H1 (cell line): ENCODE results near the gene ALG2. TPM values are rescaled to one million over a fixed set of nuclear protein-coding genes. Genes with fewer than 3 reads are reported as not detected.

Experiments used
- CTCF ChIA-PET: fragments of 300-600 bp; sonication (Branson Sonifier 250); formaldehyde crosslinking; loops from one replicate; lab custom pipeline; 2021; ENCODE audit not compliant: partially characterized antibody; lab: Charles Lee
- POLR2A ChIA-PET: fragments of 300-600 bp; sonication (Branson Sonifier 250); formaldehyde crosslinking; loops from one replicate; lab custom pipeline; 2021; ENCODE audit warnings: inconsistent platforms; ENCODE audit not compliant: partially characterized antibody; lab: Charles Lee
- DNase-seq, 2 experiments: peaks; one replicate each; pipeline versions ENCODE4 v3.0.0 to v3.0.0-alpha.2; 2010 to 2022; ENCODE audit warnings: low spot score in 2 of 2, low read depth in 1 of 2, mixed read lengths in 1 of 2
- FAIRE-seq: peaks from 2 replicates; lab custom pipeline; 2011; peaks lifted over from hg19 to GRCh38; lab: Jason Lieb, UNC
- H2AFZ ChIP-seq: 2 replicates; pipeline ENCODE4 v1.8.1; 2012; ENCODE audit warnings: low read length, inconsistent platforms
- H2AK5ac ChIP-seq: 2 replicates; pipeline ENCODE4 v1.6.1; 2013; ENCODE audit warnings: low read depth, low read length
- H2BK120ac ChIP-seq: replicated peaks from 2 replicates; pipeline ENCODE3; 2013; ENCODE audit warnings: low read depth, low read length, inconsistent platforms
- H2BK12ac ChIP-seq: 2 replicates; pipeline ENCODE4 v1.6.1; 2013; ENCODE audit warnings: low read depth, low read length
- H2BK15ac ChIP-seq: 2 replicates; pipeline ENCODE4 v1.6.1; 2013; ENCODE audit warnings: low read length
- H2BK20ac ChIP-seq: 2 replicates; pipeline ENCODE4 v1.6.1; 2013; ENCODE audit warnings: low read length
- H2BK5ac ChIP-seq: 2 replicates; pipeline ENCODE4 v1.6.1; 2013; ENCODE audit warnings: low read depth, low read length
- H3K14ac ChIP-seq: 2 replicates; pipeline ENCODE4 v1.6.1; 2013; ENCODE audit warnings: inconsistent platforms; ENCODE audit not compliant: insufficient read length
- H3K18ac ChIP-seq: 2 replicates; pipeline ENCODE4 v1.6.1; 2013; ENCODE audit warnings: low read length; ENCODE audit errors: extremely low read depth
- H3K23ac ChIP-seq: 2 replicates; pipeline ENCODE4 v1.6.1; 2013; ENCODE audit warnings: inconsistent platforms; ENCODE audit not compliant: insufficient read length
- H3K23me2 ChIP-seq: 2 replicates; pipeline ENCODE4 v1.6.1; 2013; ENCODE audit warnings: low read depth, low read length
- H3K27ac ChIP-seq: 2 replicates; pipeline ENCODE4 v1.6.1; 2011; ENCODE audit warnings: low read depth, low read length, inconsistent platforms
- H3K27me3 ChIP-seq, 4 experiments: replicated peaks in 1 of 4; 1 replicate in 1 of 4; 2 replicates in 3 of 4; pipeline versions ENCODE4 v1.6.1 to v1.8.1; 2011 to 2013; ENCODE audit warnings: low read length in 3 of 4, mild to moderate bottlenecking in 3 of 4, inconsistent platforms in 2 of 4, mixed read lengths in 2 of 4, moderate library complexity in 1 of 4; ENCODE audit not compliant: control insufficient read depth in 3 of 4, insufficient read depth in 3 of 4; ENCODE audit errors: extremely low read depth in 1 of 4
- H3K36me3 ChIP-seq, 4 experiments: 2 replicates each; pipeline versions ENCODE4 v1.6.1 to v1.8.1; 2011 to 2013; ENCODE audit warnings: mild to moderate bottlenecking in 4 of 4, low read length in 3 of 4, moderate library complexity in 2 of 4, control low read depth in 1 of 4, inconsistent platforms in 1 of 4; ENCODE audit not compliant: insufficient read depth in 4 of 4, control insufficient read depth in 2 of 4
- H3K4ac ChIP-seq: replicated peaks from 2 replicates; pipeline ENCODE3; 2013; ENCODE audit warnings: low read length, low read depth, mixed read lengths, inconsistent platforms; ENCODE audit not compliant: insufficient read length
- H3K4me1 ChIP-seq, 4 experiments: replicated peaks in 1 of 4; 1 replicate in 1 of 4; 2 replicates in 3 of 4; pipeline versions ENCODE4 v1.6.1 to v1.8.1; 2011 to 2013; ENCODE audit warnings: low read length in 3 of 4, inconsistent platforms in 2 of 4, mixed read lengths in 1 of 4; ENCODE audit not compliant: insufficient read depth in 4 of 4, control insufficient read depth in 3 of 4
- H3K4me2 ChIP-seq, 2 experiments: 2 replicates each; pipeline versions ENCODE4 v1.6.1 to v1.8.1; 2011 to 2013; ENCODE audit warnings: low read depth in 2 of 2, low read length in 2 of 2, control low read depth in 1 of 2, inconsistent platforms in 1 of 2, mild to moderate bottlenecking in 1 of 2; ENCODE audit not compliant: insufficient read depth in 1 of 2
- H3K4me3 ChIP-seq, 4 experiments: fragments of 200-600, 300-600 bp in 1 of 4; sonication (generic), shearing (Covaris generic), sonication (Bioruptor Twin) in 1 of 4; 2 replicates each; pipeline versions ENCODE4 v1.5.1 to v1.8.1; 2011 to 2016; ENCODE audit warnings: low read length in 4 of 4, low read depth in 3 of 4, control low read depth in 2 of 4, inconsistent platforms in 2 of 4, mild to moderate bottlenecking in 2 of 4, mixed read lengths in 1 of 4, moderate library complexity in 1 of 4; ENCODE audit not compliant: insufficient read depth in 2 of 4; ENCODE audit errors: extremely low read depth in 1 of 4
- H3K56ac ChIP-seq: replicated peaks from 2 replicates; pipeline ENCODE3; 2013; ENCODE audit warnings: low read depth, mild to moderate bottlenecking, mixed read lengths, low read length, inconsistent platforms; ENCODE audit not compliant: insufficient read length
- H3K79me1 ChIP-seq: 2 replicates; pipeline ENCODE4 v1.6.1; 2013; ENCODE audit warnings: low read depth, low read length, control low read depth
- H3K79me2 ChIP-seq, 2 experiments: 2 replicates each; pipeline versions ENCODE4 v1.6.1 to v1.8.1; 2012 to 2013; ENCODE audit warnings: low read length in 2 of 2, mild to moderate bottlenecking in 2 of 2, inconsistent platforms in 1 of 2; ENCODE audit not compliant: insufficient read depth in 2 of 2, control insufficient read depth in 1 of 2
- H3K9ac ChIP-seq, 4 experiments: replicated peaks in 1 of 4; 1 replicate in 1 of 4; 2 replicates in 3 of 4; pipeline versions ENCODE4 v1.6.1 to v1.8.1; 2011 to 2013; ENCODE audit warnings: low read depth in 3 of 4, low read length in 3 of 4, control low read depth in 2 of 4, mild to moderate bottlenecking in 2 of 4, moderate library complexity in 2 of 4, inconsistent platforms in 1 of 4; ENCODE audit errors: extremely low read depth in 1 of 4
- H3K9me3 ChIP-seq, 2 experiments: 2 replicates each; pipeline versions ENCODE4 v1.6.1 to v1.8.1; 2012 to 2013; ENCODE audit warnings: mild to moderate bottlenecking in 2 of 2, moderate library complexity in 2 of 2, control low read depth in 1 of 2, inconsistent platforms in 1 of 2, low read depth in 1 of 2, low read length in 1 of 2, mixed read lengths in 1 of 2; ENCODE audit not compliant: insufficient read depth in 2 of 2
- H4K20me1 ChIP-seq, 2 experiments: replicated peaks in 1 of 2; 2 replicates each; pipeline versions ENCODE3 to v1.8.1; 2011 to 2013; ENCODE audit warnings: inconsistent platforms in 2 of 2, low read length in 2 of 2, mild to moderate bottlenecking in 1 of 2; ENCODE audit not compliant: insufficient read depth in 2 of 2, control insufficient read depth in 1 of 2
- H4K5ac ChIP-seq: 2 replicates; pipeline ENCODE4 v1.6.1; 2013; ENCODE audit warnings: low read length, low read depth, mixed read lengths, inconsistent platforms; ENCODE audit not compliant: insufficient read length
- H4K8ac ChIP-seq: 2 replicates; pipeline ENCODE4 v1.8.0; 2013; ENCODE audit warnings: mild to moderate bottlenecking, moderate library complexity, low read length, inconsistent platforms; ENCODE audit not compliant: insufficient read depth; ENCODE audit errors: extremely low read depth
- H4K91ac ChIP-seq: replicated peaks from 2 replicates; pipeline ENCODE3; 2013; ENCODE audit warnings: low read length, mixed read lengths, inconsistent platforms; ENCODE audit not compliant: insufficient read length
- ATF3 ChIP-seq: IDR thresholded peaks from 2 replicates; pipeline ENCODE4 v1.6.1; 2011; ENCODE audit warnings: low read depth, mild to moderate bottlenecking, low read length; ENCODE audit not compliant: insufficient read depth
- CHD2 ChIP-seq: IDR thresholded peaks from 2 replicates; pipeline ENCODE4 v1.6.1; 2012; ENCODE audit warnings: low read length, improper control_type of control experiment
- CREB1 ChIP-seq: IDR thresholded peaks from 2 replicates; pipeline ENCODE4 v1.6.1; 2012; ENCODE audit warnings: inconsistent platforms
- CTBP2 ChIP-seq: IDR thresholded peaks from 2 replicates; pipeline ENCODE4 v1.7.0; 2011; ENCODE audit warnings: borderline replicate concordance, mild to moderate bottlenecking, moderate library complexity, mixed read lengths, low read length; ENCODE audit not compliant: insufficient read depth, insufficient read length
- EGR1 ChIP-seq: IDR thresholded peaks from 2 replicates; pipeline ENCODE4 v1.6.1; 2011; ENCODE audit warnings: low read depth, low read length, borderline replicate concordance
- MAFK ChIP-seq: IDR thresholded peaks from 2 replicates; pipeline ENCODE4 v1.6.1; 2012; ENCODE audit warnings: low read depth, mild to moderate bottlenecking, improper control_type of control experiment, low read length
- NRF1 ChIP-seq: IDR thresholded peaks from 2 replicates; pipeline ENCODE4 v1.6.1; 2011; ENCODE audit warnings: mild to moderate bottlenecking, low read depth, low read length, improper control_type of control experiment
- SIRT6 ChIP-seq: IDR thresholded peaks from one replicate; pipeline ENCODE4 v1.7.1; 2012; ENCODE audit warnings: low read length, inconsistent platforms
- TEAD4 ChIP-seq: IDR thresholded peaks from 2 replicates; pipeline ENCODE4 v1.6.1; 2012; ENCODE audit warnings: low read depth, low read length, inconsistent platforms, mixed read lengths
- USF2 ChIP-seq: IDR thresholded peaks from 2 replicates; pipeline ENCODE4 v1.6.1; 2011; ENCODE audit warnings: low read length, improper control_type of control experiment
- ZNF274 ChIP-seq: IDR thresholded peaks from 2 replicates; pipeline ENCODE4 v1.7.0; 2012; ENCODE audit warnings: low read length, borderline replicate concordance; ENCODE audit errors: extremely low read depth
- polyA plus RNA-seq, 7 experiments: library from polyadenylated mRNA; depleted of rRNA in 3 of 7; stranded (reverse) in 5 of 7; unstranded in 2 of 7; fragments of >200 nt in 5 of 7; fragments of 200-250 nt in 2 of 7; gene quantifications; 1 replicate in 5 of 7; 2 replicates in 1 of 7; 4 replicates in 1 of 7; pipeline versions ENCODE4 v1.2.1 to v1.2.3, GENCODE V29; 2011 to 2013; ENCODE audit warnings: missing spikeins in 2 of 7, mixed read lengths in 2 of 7
- total RNA-seq: library from RNA; stranded (reverse); fragmentation: NEBNext Ultra II Directional; extraction: Animal tissue kit (Norgen Biotek cat#: 25700); gene quantifications from 2 replicates; pipeline ENCODE4 v1.2.1, GENCODE V29; 2021

Gene ALG2
- total and polyA plus RNA-seq, 2 of the 8 experiments (the other 6 are each of a cell fraction or from before 2014, with no cell fraction given): 27.1 to 30.7 TPM

GRCh38 chr9:99249619-99250018 lies 27.9 kb upstream of the ALG2 start:
- Histone ChIP-seq H4K91ac (no peak overlapping the region), H4K20me1 (no peaks in the 10 kb centered on the region), H3K23me2 (no peaks in the 10 kb centered on the region), H3K9me3 (no peaks in the 10 kb centered on the region), H4K5ac (no peak overlapping the region), H3K4me1 (no peaks in the 10 kb centered on the region), H4K8ac (no peak overlapping the region), H2BK5ac (no peak overlapping the region), H3K23ac (no peak overlapping the region), H3K4me2 (no peak overlapping the region), H3K9ac (no peak overlapping the region), H3K27me3 (no peaks in the 10 kb centered on the region), H3K79me2 (no peaks in the 10 kb centered on the region), H3K4me3 (no peak overlapping the region), H2BK120ac (no peak overlapping the region), H2BK15ac (no peak overlapping the region), H2BK20ac (no peak overlapping the region), H3K79me1 (no peaks in the 10 kb centered on the region), H3K18ac (no peak overlapping the region), H2BK12ac (no peak overlapping the region), H3K14ac (no peak overlapping the region), H2AFZ (no peak overlapping the region), H3K56ac (no peak overlapping the region), H3K36me3 (no peaks in the 10 kb centered on the region), H3K27ac (no peak overlapping the region), H2AK5ac (no peak overlapping the region), H3K4ac (no peak overlapping the region)
- ChIA-PET CTCF (interaction anchor here (0.7 to 1.8 kb wide), 4 partner anchors 10 to 18 kb away, joined by 3 to 5 read pairs (median 4); no protein-coding TSS in a partner anchor), POLR2A (no interaction called here)
- TF ChIP-seq CTBP2: no peak
- TF ChIP-seq EGR1: no peak
- no peak for TF ChIP-seq USF2
- no peak for TF ChIP-seq TEAD4
- no peak for TF ChIP-seq MAFK
- TF ChIP-seq NRF1: no peak
- TF ChIP-seq CREB1: no peak
- TF ChIP-seq CHD2: no peak
- no peak for TF ChIP-seq ATF3
- TF ChIP-seq SIRT6: no peak
- no peak for TF ChIP-seq ZNF274
- DNase-seq (no peak), FAIRE-seq (no peak)
